ENCODE results near the gene AADACL2. TPM values are rescaled to one million over a fixed set of nuclear protein-coding genes. Genes with fewer than 3 reads are reported as not detected.

AADACL2 gene
- polyA plus RNA-seq, 2 of the 4 experiments (the other 2 are of a cell fraction), result not detected

DNA sequence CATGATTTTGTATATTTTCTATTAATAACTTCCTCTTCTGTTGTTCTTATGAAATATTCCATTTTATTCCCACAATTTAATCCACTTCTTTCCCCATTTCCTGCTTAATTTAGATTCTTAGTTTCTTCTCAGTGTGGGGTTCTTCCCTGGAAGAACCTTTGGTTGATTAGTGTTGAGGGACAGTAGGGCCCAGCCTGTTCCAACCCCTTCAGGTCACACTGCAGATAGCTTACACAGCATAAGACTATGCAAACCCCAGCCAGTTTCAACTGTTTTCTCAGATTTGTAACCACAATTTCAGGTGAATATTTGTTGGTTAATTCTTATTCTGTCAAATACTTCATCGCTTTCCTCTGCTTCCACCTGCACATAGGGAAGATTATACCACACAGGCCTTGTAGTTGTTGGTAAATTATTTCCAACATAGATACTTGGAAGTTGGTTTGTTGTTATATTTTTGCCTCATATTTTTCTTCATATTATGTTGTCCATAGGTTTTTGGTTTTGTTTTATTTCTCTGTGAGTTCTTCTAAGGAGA lies 34.7 kb downstream of the AADACL2 start:
- WGBS (ENCODE audit: missing lambda C conversion rate), result 8% methylated on average over 1 of the region's 1 CpG
- POLR2A ChIA-PET, result interaction anchor here (0.7 to 2.2 kb wide), 2 partner anchors 69 to 535 kb away, joined by 3 to 5 read pairs; no protein-coding TSS in a partner anchor
- peaks cover 42% of the 10 kb centered on the region for H3K4me1 ChIP-seq

GRCh38 chr3:151769175-151769574 lies 35.4 kb downstream of the AADACL2 start:
- POLR2A ChIA-PET, result interaction anchor here (2.2 kb wide), 1 partner anchor 69 kb away, joined by 5 read pairs; no protein-coding TSS in a partner anchor
- peak in 1 of 2 experiments; percentile 1; a peak in 1 of 6 replicates for ATAC-seq
- CTCF ChIA-PET, result interaction anchor here (0.7 to 1.8 kb wide), 3 partner anchors 9 to 70 kb away, joined by 3 to 4 read pairs (median 4); no protein-coding TSS in a partner anchor

More for the DNA sequence above, 34.7 kb downstream of the AADACL2 start:
- FAIRE-seq (no peak), DNase-seq (ENCODE audit: low read depth in 1 of 2, low spot score in 1 of 2) (peak in 1 of 2 experiments; percentile 63), ATAC-seq (peak in 1 of 2 experiments; percentile 22; a peak in 1 of 6 replicates)
- Histone ChIP-seq H3K4me3 (peak overlapping the region; percentile 69), H3K4me2 (peak overlapping the region; percentile 89), H3K9me3 (peaks cover 7% of the 10 kb centered on the region; the same call in 2 of the 3 replicates), H3K27ac (peak overlapping the region; percentile 81 to 83)
- TF ChIP-seq SMC3 (IDR thresholded peaks at IDR 0.05), result no peak
- TF ChIP-seq JUN (IDR thresholded peaks at IDR 0.05), result 0 out of 5 replicates have a peak, but pooled peaks of 1 of the 2 experiments have one; percentile 21
- TF ChIP-seq FOSB (CRISPR knock-in tag; IDR thresholded peaks at IDR 0.05), result 0 out of 2 replicates have a peak, but pooled peaks have one; percentile 65
- TF ChIP-seq, protein P1, sequence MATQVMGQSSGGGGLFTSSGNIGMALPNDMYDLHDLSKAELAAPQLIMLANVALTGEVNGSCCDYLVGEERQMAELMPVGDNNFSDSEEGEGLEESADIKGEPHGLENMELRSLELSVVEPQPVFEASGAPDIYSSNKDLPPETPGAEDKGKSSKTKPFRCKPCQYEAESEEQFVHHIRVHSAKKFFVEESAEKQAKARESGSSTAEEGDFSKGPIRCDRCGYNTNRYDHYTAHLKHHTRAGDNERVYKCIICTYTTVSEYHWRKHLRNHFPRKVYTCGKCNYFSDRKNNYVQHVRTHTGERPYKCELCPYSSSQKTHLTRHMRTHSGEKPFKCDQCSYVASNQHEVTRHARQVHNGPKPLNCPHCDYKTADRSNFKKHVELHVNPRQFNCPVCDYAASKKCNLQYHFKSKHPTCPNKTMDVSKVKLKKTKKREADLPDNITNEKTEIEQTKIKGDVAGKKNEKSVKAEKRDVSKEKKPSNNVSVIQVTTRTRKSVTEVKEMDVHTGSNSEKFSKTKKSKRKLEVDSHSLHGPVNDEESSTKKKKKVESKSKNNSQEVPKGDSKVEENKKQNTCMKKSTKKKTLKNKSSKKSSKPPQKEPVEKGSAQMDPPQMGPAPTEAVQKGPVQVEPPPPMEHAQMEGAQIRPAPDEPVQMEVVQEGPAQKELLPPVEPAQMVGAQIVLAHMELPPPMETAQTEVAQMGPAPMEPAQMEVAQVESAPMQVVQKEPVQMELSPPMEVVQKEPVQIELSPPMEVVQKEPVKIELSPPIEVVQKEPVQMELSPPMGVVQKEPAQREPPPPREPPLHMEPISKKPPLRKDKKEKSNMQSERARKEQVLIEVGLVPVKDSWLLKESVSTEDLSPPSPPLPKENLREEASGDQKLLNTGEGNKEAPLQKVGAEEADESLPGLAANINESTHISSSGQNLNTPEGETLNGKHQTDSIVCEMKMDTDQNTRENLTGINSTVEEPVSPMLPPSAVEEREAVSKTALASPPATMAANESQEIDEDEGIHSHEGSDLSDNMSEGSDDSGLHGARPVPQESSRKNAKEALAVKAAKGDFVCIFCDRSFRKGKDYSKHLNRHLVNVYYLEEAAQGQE (IDR thresholded peaks at IDR 0.05), result peak; percentile 15; the same call in 1 of the 2 replicates
- peak; percentile 66; the same call in 1 of the 2 replicates for TF ChIP-seq HOXA7 (CRISPR knock-in tag; IDR thresholded peaks at IDR 0.05)
- TF ChIP-seq ZFP36 (IDR thresholded peaks at IDR 0.05; ENCODE audit: borderline replicate concordance, partially characterized antibody), result no peak
- CTCF ChIA-PET, result interaction anchor here (0.7 to 1.8 kb wide), 4 partner anchors 8 to 300 kb away, joined by 3 to 4 read pairs (median 4); no protein-coding TSS in a partner anchor

GRCh38 chr3:151770956-151771355 lies 37.2 kb downstream of the AADACL2 start:
- peak; percentile 46 to 74 for DNase-seq (ENCODE audit: low read depth in 1 of 2, low spot score in 1 of 2)
- H3K9me3 ChIP-seq, result no peaks in the 10 kb centered on the region
- H3K27ac ChIP-seq, result peak overlapping the region; percentile 81 to 87
- H3K4me2 ChIP-seq, result peak overlapping the region; percentile 89
- WGBS (ENCODE audit: missing lambda C conversion rate), result 3% methylated on average over 4 of the region's 4 CpGs
- H3K4me3 ChIP-seq, result peak overlapping the region; percentile 69
- peaks cover 56% of the 10 kb centered on the region for H3K4me1 ChIP-seq
- ChIA-PET POLR2A (interaction anchor here (1.3 kb wide), 1 partner anchor 8 kb away, joined by 3 read pairs; no protein-coding TSS in a partner anchor), CTCF (interaction anchor here (1.4 to 1.5 kb wide), 2 partner anchors 40 to 332 kb away, joined by 4 to 6 read pairs; no protein-coding TSS in a partner anchor)
- peak; percentile 44 to 56; a peak in 3 of 6 replicates for ATAC-seq
- FAIRE-seq, result peak; percentile 70
- 0 out of 2 replicates have a peak, but pooled peaks have one; percentile 43 for TF ChIP-seq MAX (IDR thresholded peaks at IDR 0.05)
- TF ChIP-seq JUNB (IDR thresholded peaks at IDR 0.05), result no peak
- TF ChIP-seq HOXB5 (CRISPR knock-in tag; IDR thresholded peaks at IDR 0.05), result no peak
- no peak for TF ChIP-seq ESRRA (IDR thresholded peaks at IDR 0.05; ENCODE audit: borderline replicate concordance, low read length)
- TF ChIP-seq HDAC2 (IDR thresholded peaks at IDR 0.05), result no peak
- no peak for TF ChIP-seq ZNF302 (CRISPR knock-in tag; IDR thresholded peaks at IDR 0.05)
- TF ChIP-seq EHMT2 (IDR thresholded peaks at IDR 0.05; ENCODE audit: low read depth), result no peak
- TF ChIP-seq KDM1A (IDR thresholded peaks at IDR 0.05; ENCODE audit: low read depth), result no peak
- no peak for TF ChIP-seq EHF (CRISPR knock-in tag; IDR thresholded peaks at IDR 0.05)
- no peak for TF ChIP-seq FOSL2 (IDR thresholded peaks at IDR 0.05)
- no peak for TF ChIP-seq FOSL2 (CRISPR knock-in tag; IDR thresholded peaks at IDR 0.05)
- no peak for TF ChIP-seq HEYL (CRISPR knock-in tag; IDR thresholded peaks at IDR 0.05)
- TF ChIP-seq, protein P2, sequence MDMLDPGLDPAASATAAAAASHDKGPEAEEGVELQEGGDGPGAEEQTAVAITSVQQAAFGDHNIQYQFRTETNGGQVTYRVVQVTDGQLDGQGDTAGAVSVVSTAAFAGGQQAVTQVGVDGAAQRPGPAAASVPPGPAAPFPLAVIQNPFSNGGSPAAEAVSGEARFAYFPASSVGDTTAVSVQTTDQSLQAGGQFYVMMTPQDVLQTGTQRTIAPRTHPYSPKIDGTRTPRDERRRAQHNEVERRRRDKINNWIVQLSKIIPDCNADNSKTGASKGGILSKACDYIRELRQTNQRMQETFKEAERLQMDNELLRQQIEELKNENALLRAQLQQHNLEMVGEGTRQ (IDR thresholded peaks at IDR 0.05), result no peak

More at GRCh38 chr3:151769175-151769574, 35.4 kb downstream of the AADACL2 start:
- H3K9me3 ChIP-seq, result peaks cover 7% of the 10 kb centered on the region; the same call in 2 of the 3 replicates
- peak; percentile 65; the same call in 1 of the 2 replicates for TF ChIP-seq HOXA7 (CRISPR knock-in tag; IDR thresholded peaks at IDR 0.05)
- no peak for TF ChIP-seq JUNB (IDR thresholded peaks at IDR 0.05)
- peak; percentile 64; the same call in 1 of the 2 replicates for TF ChIP-seq TFCP2L1 (CRISPR knock-in tag; IDR thresholded peaks at IDR 0.05)
- TF ChIP-seq E2F6 (IDR thresholded peaks at IDR 0.05; ENCODE audit: borderline replicate concordance, low read depth), result no peak
- TF ChIP-seq, protein P3, sequence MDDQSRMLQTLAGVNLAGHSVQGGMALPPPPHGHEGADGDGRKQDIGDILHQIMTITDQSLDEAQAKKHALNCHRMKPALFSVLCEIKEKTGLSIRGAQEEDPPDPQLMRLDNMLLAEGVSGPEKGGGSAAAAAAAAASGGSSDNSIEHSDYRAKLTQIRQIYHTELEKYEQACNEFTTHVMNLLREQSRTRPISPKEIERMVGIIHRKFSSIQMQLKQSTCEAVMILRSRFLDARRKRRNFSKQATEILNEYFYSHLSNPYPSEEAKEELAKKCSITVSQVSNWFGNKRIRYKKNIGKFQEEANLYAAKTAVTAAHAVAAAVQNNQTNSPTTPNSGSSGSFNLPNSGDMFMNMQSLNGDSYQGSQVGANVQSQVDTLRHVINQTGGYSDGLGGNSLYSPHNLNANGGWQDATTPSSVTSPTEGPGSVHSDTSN (IDR thresholded peaks at IDR 0.05), result no peak
- TF ChIP-seq POLR2AphosphoS2 (conservative IDR thresholded peaks at IDR 0.05; ENCODE audit: low read length), result peak; percentile 83; the same call in 1 of the 2 replicates
- FAIRE-seq (no peak), DNase-seq (ENCODE audit: low read depth in 1 of 2, low spot score in 1 of 2) (no peak)
- H3K4me3 ChIP-seq, result peak overlapping the region; percentile 69
- peaks cover 45% of the 10 kb centered on the region for H3K4me1 ChIP-seq
- WGBS (ENCODE audit: missing lambda C conversion rate), result 7% methylated on average over 2 of the region's 2 CpGs
- peak overlapping the region; percentile 89 for H3K4me2 ChIP-seq
- H3K27ac ChIP-seq, result peak overlapping the region; percentile 81 to 83

All from A549 (cell line).